GM10847 (cell line): ENCODE results near the gene ISOC2.

Source experiments
- POLR2A ChIP-seq: IDR thresholded peaks from 2 replicates; pipeline ENCODE4 v1.6.1; 2011; ENCODE audit not compliant: insufficient read length; ENCODE audit errors: extremely low read depth

The ISOC2 gene

DNA sequence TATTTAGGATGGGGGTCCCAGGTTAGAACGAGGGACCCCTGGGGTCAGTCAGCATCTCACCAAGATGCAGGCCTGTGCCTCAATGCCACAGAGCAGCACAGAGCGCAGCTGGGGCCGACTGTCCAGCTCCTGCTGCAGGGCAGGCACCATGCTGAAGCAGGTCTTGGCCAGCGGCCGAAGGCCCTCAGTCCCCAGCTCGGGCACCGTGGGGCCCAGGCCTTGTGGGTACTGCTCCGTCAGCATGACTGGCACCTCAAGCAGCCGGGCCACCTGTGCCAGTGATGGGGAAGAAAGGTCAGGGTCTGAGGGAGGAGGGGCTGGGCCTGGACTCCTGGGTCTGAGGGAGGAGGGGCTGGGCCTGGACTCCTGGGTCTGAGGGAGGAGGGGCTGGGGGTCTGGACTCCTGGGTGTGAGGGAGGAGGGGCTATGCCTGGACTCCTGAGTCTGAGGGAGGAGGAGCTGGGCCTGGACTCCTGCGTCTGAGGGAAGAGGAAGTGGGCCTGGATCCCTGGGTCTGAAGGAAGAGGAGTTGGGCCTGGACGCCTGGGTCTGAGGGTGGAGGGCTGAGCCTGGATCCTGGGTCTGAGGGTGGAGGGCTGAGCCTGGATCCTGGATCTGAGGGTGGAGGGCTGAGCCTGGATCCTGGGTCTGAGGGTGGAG is 5.7 kb downstream of the ISOC2 start:
- no peak for TF ChIP-seq POLR2A

- no peak for TF ChIP-seq POLR2A
Measured at GRCh38 chr19:55454787-55455243, 6.6 kb downstream of the ISOC2 start.

GRCh38 chr19:55453511-55454260 is 7.8 kb downstream of the ISOC2 start:
- TF ChIP-seq POLR2A: no peak

- TF ChIP-seq POLR2A: no peak
Measured at GRCh38 chr19:55452749-55453346, 8.6 kb downstream of the ISOC2 start.

- TF ChIP-seq POLR2A: no peak
Measured at GRCh38 chr19:55451965-55452748, 9.3 kb downstream of the ISOC2 start.

DNA sequence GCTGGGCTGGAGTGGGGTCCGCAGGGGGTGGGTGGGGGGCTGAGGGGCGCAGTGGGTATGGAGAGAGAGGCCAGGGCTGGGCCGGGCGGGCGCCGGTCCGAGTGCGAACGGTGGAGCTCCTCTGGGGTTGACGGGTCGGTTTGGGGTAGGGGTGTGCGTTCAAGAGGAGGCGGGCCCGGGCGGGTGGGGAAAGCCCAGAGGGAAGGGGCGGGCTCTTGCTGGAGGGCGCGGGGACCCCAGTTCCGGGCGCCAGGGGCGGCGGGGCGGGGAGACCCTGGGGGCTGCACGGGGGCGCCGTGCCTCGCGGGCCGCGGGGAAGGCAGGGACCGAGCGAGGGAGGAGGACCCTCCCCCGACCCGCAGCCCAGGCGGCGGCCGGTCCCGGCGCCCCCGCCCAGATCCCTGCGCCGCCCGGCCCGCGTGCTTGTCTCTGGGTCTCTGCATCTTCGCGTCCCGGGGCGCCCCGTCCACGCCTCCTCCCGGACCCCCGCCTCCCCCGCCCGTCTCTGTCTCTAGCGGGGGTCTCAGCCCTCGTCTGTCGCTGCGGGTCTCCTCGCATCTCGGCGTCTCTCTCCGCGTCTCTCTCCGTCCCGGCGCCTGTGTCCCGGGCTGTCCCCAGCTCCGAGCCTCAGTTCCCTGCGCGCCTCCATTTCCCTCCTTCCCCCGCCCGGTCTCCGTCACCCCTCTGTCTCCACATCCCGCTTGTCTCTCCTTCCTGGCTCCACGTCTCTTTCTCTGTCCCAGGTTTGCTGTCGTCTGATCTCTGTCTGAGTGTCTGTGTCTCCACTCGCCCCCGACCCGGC is 10.1 kb downstream of the ISOC2 start:
- no peak for TF ChIP-seq POLR2A

DNA sequence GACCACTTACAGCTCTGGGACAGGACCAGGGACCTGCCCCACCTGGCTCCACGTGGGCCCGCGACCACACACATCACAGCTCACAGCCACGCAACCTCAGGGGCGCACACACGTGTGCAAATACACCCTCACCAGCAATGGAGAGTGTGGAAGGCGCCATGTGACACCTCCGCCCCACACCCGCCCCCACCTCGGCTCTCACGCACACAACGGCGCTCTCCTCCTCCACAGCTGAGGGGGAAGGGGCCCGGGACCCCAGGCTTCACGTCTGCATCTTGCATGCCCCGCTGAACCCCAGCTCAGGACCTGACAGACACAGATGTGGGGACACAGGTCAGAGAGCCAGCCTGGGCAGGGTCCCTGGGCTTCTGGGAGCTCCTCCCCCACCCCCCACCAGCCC is 12.0 kb downstream of the ISOC2 start:
- no peak for TF ChIP-seq POLR2A

DNA sequence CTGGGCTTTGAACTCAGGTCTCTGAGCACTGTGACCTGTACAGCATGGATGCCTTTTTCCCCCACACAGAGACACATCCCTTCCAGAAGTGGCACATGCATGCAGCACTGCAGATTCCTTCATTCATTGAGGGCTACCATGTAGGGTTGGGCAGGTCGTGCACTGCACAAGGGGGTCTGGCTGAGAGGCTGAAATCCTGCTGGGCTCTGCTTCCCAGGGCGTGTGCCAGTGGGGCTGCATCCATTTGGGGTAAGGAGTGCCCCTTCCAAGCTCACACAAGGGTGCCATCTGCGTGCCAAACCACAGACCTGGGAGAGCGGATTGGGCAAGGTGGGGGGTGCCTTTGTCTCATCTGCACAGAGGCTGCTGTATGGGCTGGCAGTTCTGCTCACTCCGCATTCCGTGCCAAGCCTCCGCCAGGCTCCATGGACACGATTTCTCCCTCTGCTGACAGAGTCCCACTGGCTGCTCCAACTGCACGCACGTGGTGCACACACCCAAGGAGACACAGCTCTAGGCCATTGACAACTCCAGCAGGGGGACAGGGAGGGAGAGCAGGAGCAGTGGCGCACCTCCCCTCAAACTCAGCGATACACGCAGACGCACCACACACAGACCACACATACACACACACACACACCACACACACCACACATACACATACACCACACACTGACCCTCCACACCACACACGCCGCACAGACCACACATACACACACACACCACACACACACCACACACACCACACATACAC is 13.8 kb downstream of the ISOC2 start:
- no peak for TF ChIP-seq POLR2A

- no peak for TF ChIP-seq POLR2A
Measured at GRCh38 chr19:55446060-55446459, 15.4 kb downstream of the ISOC2 start.

DNA sequence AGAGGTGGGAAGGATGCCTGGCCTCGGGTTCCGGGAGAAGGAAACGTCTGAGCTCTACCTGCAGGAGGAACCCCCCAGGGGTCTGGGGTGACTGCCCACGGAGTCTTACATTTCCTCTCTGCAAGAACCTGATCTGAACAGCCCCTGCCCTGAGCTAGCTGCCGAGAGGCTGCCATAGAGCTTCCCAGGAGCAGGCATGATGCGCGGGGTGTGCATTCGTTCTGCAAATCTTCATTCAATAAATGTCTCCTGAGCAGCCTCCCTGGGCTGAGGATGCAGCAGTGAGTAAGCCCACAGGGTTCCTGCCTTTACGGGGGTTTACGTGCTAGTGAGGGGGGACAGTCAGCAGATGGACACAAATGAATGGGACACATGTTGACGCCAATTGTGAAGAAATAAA is 16.8 kb downstream of the ISOC2 start:
- TF ChIP-seq POLR2A: no peak

DNA sequence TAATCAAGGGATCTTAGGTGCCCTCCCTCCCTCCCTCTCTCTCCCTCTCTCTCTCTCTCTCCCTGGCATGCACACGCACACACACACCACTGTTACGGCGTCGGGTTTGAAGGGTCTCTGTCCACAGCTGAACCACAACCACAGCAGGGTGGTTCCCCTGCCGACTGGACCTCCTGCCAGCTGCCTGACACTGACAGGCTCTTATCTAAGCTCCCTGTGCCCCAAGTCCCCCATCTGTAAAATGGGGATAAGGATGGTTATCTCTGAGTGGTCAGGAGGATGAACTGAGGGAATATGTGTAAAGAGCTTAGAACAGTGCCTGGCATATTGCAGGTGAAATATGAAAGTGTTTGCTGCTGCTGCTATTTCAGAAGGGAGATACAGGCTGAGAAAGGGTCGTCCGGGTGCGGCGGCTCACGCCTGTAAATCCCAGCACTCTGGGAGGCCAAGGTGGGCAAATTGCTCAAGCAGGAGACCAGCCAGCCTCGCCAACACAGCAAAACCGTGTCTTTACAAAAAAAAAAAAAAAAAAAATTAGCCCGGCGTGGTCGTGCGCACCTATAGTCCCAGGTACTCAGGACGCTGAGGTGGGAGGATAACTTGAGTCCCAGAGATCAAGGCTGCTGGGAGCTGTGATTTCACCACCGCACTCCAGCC is 17.5 kb downstream of the ISOC2 start:
- TF ChIP-seq POLR2A: no peak

GRCh38 chr19:55443045-55443823 is 18.2 kb downstream of the ISOC2 start, which contains the start of gene SHISA7:
Gene SHISA7 (minus strand): TSS chr19:55443300. CDS start chr19:55442863, 437 bp downstream.
- no peak for TF ChIP-seq POLR2A
